Kidney epithelial cell (primary cell): ENCODE data around the gene DNAH8. TPM values are rescaled to one million over a fixed set of nuclear protein-coding genes. Genes with fewer than 3 reads are reported as not detected.

Source experiments
- DNase-seq: peaks from one replicate; pipeline ENCODE4 v3.0.0-alpha.2; 2010; ENCODE audit warnings: low read depth
- H3K27me3 ChIP-seq: 2 replicates; pipeline ENCODE4 v1.6.0; 2011; ENCODE audit warnings: low read length; ENCODE audit not compliant: control insufficient read depth, insufficient read depth
- H3K36me3 ChIP-seq: 2 replicates; pipeline ENCODE4 v1.5.1; 2011; ENCODE audit warnings: low read length; ENCODE audit not compliant: control insufficient read depth, insufficient read depth
- H3K4me3 ChIP-seq: 2 replicates; pipeline ENCODE4 v1.5.1; 2011; ENCODE audit warnings: low read depth, mild to moderate bottlenecking, control low read depth, low read length
- CTCF ChIP-seq: IDR thresholded peaks from 2 replicates; pipeline ENCODE4 v1.5.1; 2011; ENCODE audit warnings: mild to moderate bottlenecking, moderate library complexity, low read length, control low read depth, inconsistent platforms; ENCODE audit not compliant: insufficient read depth, poor library complexity, severe bottlenecking
- total RNA-seq: library from RNA; depleted of rRNA; stranded (reverse); fragments of >200 nt; gene quantifications from 2 replicates; pipeline ENCODE4 v1.2.3, GENCODE V29; 2015

The DNAH8 gene
- not detected in 2 replicates for total RNA-seq

GRCh38 chr6:38715016-38715689 lies at the start of gene DNAH8:
TSS of gene DNAH8 (plus strand) at chr6:38715311. CDS start at chr6:38722810, 7,499 bp downstream.
- peaks cover 4% of the 10 kb centered on the region for H3K27me3 ChIP-seq
- TF ChIP-seq CTCF = no peak
- H3K4me3 ChIP-seq = peak within 1 kb of the TSS; percentile 34
- no peaks in the 10 kb centered on the region for H3K36me3 ChIP-seq
- no peak for DNase-seq

GRCh38 chr6:38671885-38672467 lies 43.1 kb upstream of the DNAH8 start:
- peak; percentile 31 for DNase-seq
- no peaks in the 10 kb centered on the region for H3K36me3 ChIP-seq
- peak; percentile 72 for TF ChIP-seq CTCF

DNA sequence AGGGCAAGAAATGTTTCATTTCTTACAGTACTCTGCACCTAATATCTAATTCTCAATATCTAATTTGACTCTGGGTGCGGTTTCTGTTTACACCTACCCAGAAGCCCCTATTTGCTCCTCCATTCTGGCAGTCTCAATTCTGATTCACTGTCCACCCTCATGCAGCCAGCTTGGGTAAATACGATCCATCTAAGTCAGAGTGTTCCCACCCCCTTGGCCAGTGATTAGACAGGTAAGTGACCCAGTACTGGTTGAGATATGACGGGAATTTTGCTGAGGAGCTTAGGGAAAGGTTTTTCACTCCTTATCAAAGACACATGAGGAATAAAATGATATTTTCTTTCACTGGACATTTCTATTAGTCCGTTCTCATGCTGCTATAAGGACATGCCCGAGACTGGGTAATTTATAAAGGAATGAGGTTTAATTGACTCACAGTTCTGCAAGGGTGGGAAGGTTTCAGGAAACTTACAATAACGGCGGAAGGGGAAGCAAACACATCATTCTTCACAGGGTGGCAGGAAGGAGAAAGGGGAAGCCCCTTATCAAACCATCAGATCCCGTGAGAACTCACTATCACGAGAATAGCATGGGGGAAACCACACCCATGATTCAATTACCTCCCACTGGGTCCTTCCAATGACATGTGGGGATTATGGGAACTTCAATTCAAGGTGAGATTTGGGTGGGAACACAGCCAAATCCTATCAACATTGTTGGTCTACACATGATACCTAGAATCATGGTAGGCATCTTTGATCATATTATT lies 41.5 kb upstream of the DNAH8 start:
- Histone ChIP-seq H3K27me3 (no peaks in the 10 kb centered on the region), H3K4me3 (no peak overlapping the region), H3K36me3 (no peaks in the 10 kb centered on the region)
- DNase-seq = no peak
- TF ChIP-seq CTCF = no peak

More at GRCh38 chr6:38671885-38672467, 43.1 kb upstream of the DNAH8 start:
- no peak overlapping the region for H3K4me3 ChIP-seq
- H3K27me3 ChIP-seq = no peaks in the 10 kb centered on the region

GRCh38 chr6:38676236-38676973 lies 38.7 kb upstream of the DNAH8 start:
- Histone ChIP-seq H3K27me3 (no peaks in the 10 kb centered on the region), H3K4me3 (no peak overlapping the region), H3K36me3 (no peaks in the 10 kb centered on the region)
- TF ChIP-seq CTCF = no peak
- DNase-seq = no peak

DNA sequence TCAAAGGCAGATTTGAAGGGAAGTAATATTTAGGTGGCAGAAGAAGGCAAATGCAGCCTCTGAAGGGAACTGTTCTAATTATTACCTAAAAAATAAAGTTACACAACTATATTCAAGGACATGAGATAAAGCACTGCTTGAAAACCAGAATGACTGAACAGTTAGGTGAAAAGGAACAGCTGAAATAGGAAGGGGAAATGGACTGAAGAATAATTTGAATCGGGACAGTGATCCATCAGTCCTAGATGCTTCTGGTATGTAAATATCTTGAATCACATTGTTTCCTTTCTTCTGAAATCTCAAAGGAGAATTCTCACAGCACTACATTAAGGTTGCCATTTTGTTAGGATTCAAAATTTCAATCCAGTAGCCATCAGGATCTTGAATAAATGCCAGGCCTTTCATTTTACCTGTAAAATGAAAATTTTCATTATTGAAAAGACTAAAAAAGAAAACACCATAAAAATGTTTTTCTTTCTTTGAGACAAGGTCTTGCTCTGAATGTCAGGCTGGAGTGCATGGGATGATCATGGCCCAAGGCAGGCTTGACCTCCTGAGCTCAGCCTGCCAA lies 38.1 kb upstream of the DNAH8 start:
- H3K27me3 ChIP-seq = no peaks in the 10 kb centered on the region

More for the DNA sequence above, 38.1 kb upstream of the DNAH8 start:
- no peak overlapping the region for H3K4me3 ChIP-seq
- no peak for TF ChIP-seq CTCF
- H3K36me3 ChIP-seq = no peaks in the 10 kb centered on the region
- DNase-seq = no peak
